Neural progenitor cell (in vitro differentiated cells): ENCODE results near the gene BLVRA. TPM values are rescaled to one million over a fixed set of nuclear protein-coding genes. Genes with fewer than 3 reads are reported as not detected.

Source experiments
- DNase-seq: peaks from one replicate; pipeline ENCODE4 v3.0.0-alpha.2; 2016; ENCODE audit warnings: low spot score
- H2AFZ ChIP-seq: fragments of 200-600 bp; sonication (generic); replicated peaks from 2 replicates; pipeline ENCODE4 v1.6.1; 2016; ENCODE audit warnings: antibody characterized with exemption
- H3F3A ChIP-seq: fragments of 200-600 bp; sonication (generic); 2 replicates; pipeline ENCODE4 v1.6.1; 2016; ENCODE audit warnings: antibody characterized with exemption, low read depth
- H3K27ac ChIP-seq: fragments of 200-600 bp; sonication (generic); 2 replicates; pipeline ENCODE4 v1.5.1; 2016; ENCODE audit warnings: mild to moderate bottlenecking
- H3K27me3 ChIP-seq: fragments of 200-600 bp; sonication (generic); 2 replicates; pipeline ENCODE4 v1.6.1; 2016; ENCODE audit warnings: mild to moderate bottlenecking, moderate library complexity
- H3K36me3 ChIP-seq: fragments of 200-600 bp; sonication (generic); 2 replicates; pipeline ENCODE4 v1.5.1; 2016
- H3K4me1 ChIP-seq: fragments of 200-600 bp; sonication (generic); 2 replicates; pipeline ENCODE4 v1.6.1; 2016; ENCODE audit warnings: mixed run types
- H3K4me2 ChIP-seq: fragments of 200-600 bp; sonication (generic); 2 replicates; pipeline ENCODE4 v1.6.1; 2016
- H3K4me3 ChIP-seq: fragments of 200-600 bp; sonication (generic); 2 replicates; pipeline ENCODE4 v1.5.1; 2016
- H3K79me2 ChIP-seq: fragments of 200-600 bp; sonication (generic); 2 replicates; pipeline ENCODE4 v1.6.1; 2016; ENCODE audit warnings: low read depth
- H3K9ac ChIP-seq: fragments of 200-600 bp; sonication (generic); 2 replicates; pipeline ENCODE4 v1.6.1; 2016
- H3K9me3 ChIP-seq: fragments of 200-600 bp; sonication (generic); 2 replicates; pipeline ENCODE4 v1.5.1; 2016; ENCODE audit warnings: low read depth
- H4K20me1 ChIP-seq: fragments of 200-600 bp; sonication (generic); 2 replicates; pipeline ENCODE4 v1.6.1; 2016; ENCODE audit warnings: low read depth
- H3K27ac Mint-ChIP-seq: 3 replicates; pipeline ENCODE4 v1.8.0; 2021; ENCODE audit warnings: mixed read lengths
- H3K27me3 Mint-ChIP-seq: 2 replicates; pipeline ENCODE4 v1.8.0; 2022; ENCODE audit warnings: low read depth, mild to moderate bottlenecking, inconsistent platforms, moderate library complexity, mixed read lengths; ENCODE audit not compliant: insufficient read depth
- H3K36me3 Mint-ChIP-seq: 3 replicates; pipeline ENCODE4 v1.8.0; 2021; ENCODE audit warnings: mixed read lengths
- H3K4me1 Mint-ChIP-seq: 3 replicates; pipeline ENCODE4 v1.8.0; 2021; ENCODE audit warnings: mixed read lengths
- H3K4me3 Mint-ChIP-seq: 3 replicates; pipeline ENCODE4 v1.8.0; 2021; ENCODE audit warnings: mild to moderate bottlenecking, moderate library complexity, mixed read lengths
- H3K9me3 Mint-ChIP-seq: 3 replicates; pipeline ENCODE4 v1.8.0; 2020; ENCODE audit warnings: mixed read lengths
- CTCF ChIP-seq: fragments of 200-600 bp; sonication (generic); IDR thresholded peaks from 2 replicates; pipeline ENCODE4 v1.5.1; 2017; ENCODE audit warnings: antibody characterized with exemption, mild to moderate bottlenecking
- EZH2 ChIP-seq: fragments of 200-600 bp; sonication (generic); IDR thresholded peaks from 2 replicates; pipeline ENCODE4 v1.6.1; 2017; ENCODE audit warnings: antibody characterized with exemption, mild to moderate bottlenecking, moderate library complexity
- EZH2phosphoT487 ChIP-seq: fragments of 200-600 bp; sonication (generic); IDR thresholded peaks from 2 replicates; pipeline ENCODE4 v1.6.1; 2017; ENCODE audit warnings: antibody characterized with exemption
- total RNA-seq: library from RNA; depleted of rRNA; stranded (reverse); fragments of >200 nt; gene quantifications from 2 replicates; pipeline ENCODE4 v1.2.3, GENCODE V29; 2015; ENCODE audit warnings: low replicate concordance

Gene BLVRA
- total RNA-seq, 1 donor from 2014 or later, result 27.9 TPM

DNA sequence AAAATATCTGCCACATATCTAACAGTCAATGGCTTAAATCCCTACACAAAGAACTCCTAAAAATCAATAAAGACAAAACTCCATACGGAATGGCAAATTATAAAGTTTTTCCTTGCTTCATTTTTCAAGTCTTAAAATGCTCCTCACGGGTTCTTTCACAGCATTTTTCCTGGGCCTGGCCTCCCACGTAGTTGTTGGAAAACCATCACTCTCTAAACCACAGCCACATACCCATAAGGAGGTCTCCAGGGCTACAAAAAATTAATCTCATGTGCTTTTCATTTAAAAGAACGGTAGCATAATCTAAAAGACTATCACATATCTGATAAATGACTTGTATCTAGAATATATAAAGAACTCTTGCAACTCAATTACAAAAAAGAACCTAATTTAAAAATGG, 32.0 kb upstream of the BLVRA start:
- H3K79me2 ChIP-seq, result peaks cover 79% of the 10 kb centered on the region
- TF ChIP-seq EZH2, result no peak
- TF ChIP-seq CTCF, result no peak
- TF ChIP-seq EZH2phosphoT487, result no peak
- DNase-seq, result no peak

DNA sequence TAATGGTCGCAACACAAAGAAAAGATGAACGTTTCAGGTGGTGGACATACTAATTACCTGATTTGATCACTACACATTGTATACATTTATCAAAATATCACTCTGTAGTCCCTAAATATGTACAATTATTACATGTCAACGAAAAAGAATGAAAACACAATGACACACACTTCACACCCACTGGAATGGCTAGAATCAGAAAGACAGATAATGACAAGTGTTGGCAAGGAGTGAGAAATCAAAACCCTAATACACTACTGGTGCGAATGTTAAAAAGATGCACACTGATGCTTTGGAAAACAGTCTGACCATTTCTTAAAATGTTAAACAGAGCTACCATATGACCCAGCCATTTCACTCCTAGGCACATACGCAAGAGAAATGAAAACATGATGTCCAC, 31.5 kb upstream of the BLVRA start:
- H3K9me3 Mint-ChIP-seq, result peaks cover 4% of the 10 kb centered on the region
- peak overlapping the region; percentile 8 for H3K4me2 ChIP-seq
- H2AFZ ChIP-seq, result no peak overlapping the region
- H3K4me3 ChIP-seq, result no peak overlapping the region
- H3K4me3 Mint-ChIP-seq, result peak overlapping the region; percentile 96
- H3K9me3 ChIP-seq, result no peaks in the 10 kb centered on the region
- H3K27ac Mint-ChIP-seq, result no peak overlapping the region
- H3K36me3 Mint-ChIP-seq, result peaks cover 21% of the 10 kb centered on the region
- peaks cover 17% of the 10 kb centered on the region for H3K4me1 Mint-ChIP-seq
- H3K79me2 ChIP-seq, result peaks cover 73% of the 10 kb centered on the region
- peaks cover 13% of the 10 kb centered on the region for H3K4me1 ChIP-seq
- peaks cover 7% of the 10 kb centered on the region for H3F3A ChIP-seq
- peaks cover 27% of the 10 kb centered on the region for H4K20me1 ChIP-seq
- no peaks in the 10 kb centered on the region for H3K36me3 ChIP-seq
- no peak for DNase-seq
- H3K27ac ChIP-seq, result no peak overlapping the region
- peaks cover 4% of the 10 kb centered on the region for H3K27me3 Mint-ChIP-seq
- H3K27me3 ChIP-seq, result no peaks in the 10 kb centered on the region
- no peak for TF ChIP-seq CTCF
- TF ChIP-seq EZH2, result no peak
- H3K9ac ChIP-seq, result no peak overlapping the region

More for the DNA sequence above, 32.0 kb upstream of the BLVRA start:
- no peak overlapping the region for H3K4me3 ChIP-seq
- H3K36me3 Mint-ChIP-seq, result peaks cover 21% of the 10 kb centered on the region
- peaks cover 13% of the 10 kb centered on the region for H3K4me1 ChIP-seq
- peak overlapping the region; percentile 8 for H3K4me2 ChIP-seq
- no peaks in the 10 kb centered on the region for H3K27me3 ChIP-seq
- peaks cover 4% of the 10 kb centered on the region for H3K27me3 Mint-ChIP-seq
- H3K4me1 Mint-ChIP-seq, result peaks cover 17% of the 10 kb centered on the region
- no peaks in the 10 kb centered on the region for H3K36me3 ChIP-seq
- H2AFZ ChIP-seq, result no peak overlapping the region
- H3K9me3 Mint-ChIP-seq, result peaks cover 4% of the 10 kb centered on the region
- H3K9me3 ChIP-seq, result no peaks in the 10 kb centered on the region
- peaks cover 33% of the 10 kb centered on the region for H4K20me1 ChIP-seq
- no peak overlapping the region for H3K27ac ChIP-seq
- no peak overlapping the region for H3K4me3 Mint-ChIP-seq
- no peak overlapping the region for H3K27ac Mint-ChIP-seq
- peaks cover 3% of the 10 kb centered on the region for H3F3A ChIP-seq
- H3K9ac ChIP-seq, result no peak overlapping the region

- peaks cover 13% of the 10 kb centered on the region for H3K4me1 ChIP-seq
- no peak overlapping the region for H3K9ac ChIP-seq
- Mint-ChIP-seq H3K27me3 (peaks cover 4% of the 10 kb centered on the region), H3K36me3 (peaks cover 21% of the 10 kb centered on the region), H3K9me3 (peaks cover 4% of the 10 kb centered on the region), H3K4me1 (peaks cover 17% of the 10 kb centered on the region), H3K27ac (no peak overlapping the region), H3K4me3 (peak overlapping the region; percentile 96)
- no peaks in the 10 kb centered on the region for H3K27me3 ChIP-seq
- H3K79me2 ChIP-seq, result peaks cover 69% of the 10 kb centered on the region
- no peak overlapping the region for H3K27ac ChIP-seq
- no peak overlapping the region for H2AFZ ChIP-seq
- no peak for DNase-seq
- H3K4me3 ChIP-seq, result no peak overlapping the region
- H3K9me3 ChIP-seq, result no peaks in the 10 kb centered on the region
- no peak for TF ChIP-seq EZH2
- TF ChIP-seq CTCF, result no peak
- TF ChIP-seq EZH2phosphoT487, result no peak
- H3K36me3 ChIP-seq, result no peaks in the 10 kb centered on the region
- peaks cover 7% of the 10 kb centered on the region for H3F3A ChIP-seq
- H4K20me1 ChIP-seq, result peaks cover 23% of the 10 kb centered on the region
- peak overlapping the region; percentile 92 for H3K4me2 ChIP-seq
Measured at GRCh38 chr7:43727494-43727893, 31.0 kb upstream of the BLVRA start.
